CD8-positive, alpha-beta memory T cell (primary cell): Measurements from ENCODE around the gene MBNL2. TPM values are rescaled to one million over a fixed set of nuclear protein-coding genes. Genes with fewer than 3 reads are reported as not detected.

Experiments used
- CTCF ChIA-PET: fragments of 350-600 bp; sonication (Branson Sonifier 250); formaldehyde crosslinking; loops from one replicate; lab custom pipeline; 2021; ENCODE audit warnings: antibody characterized with exemption; lab: Charles Lee
- POLR2A ChIA-PET: fragments of 350-600 bp; sonication (Branson Sonifier 250); formaldehyde crosslinking; loops from one replicate; lab custom pipeline; 2021; ENCODE audit warnings: antibody characterized with exemption; lab: Charles Lee
- DNase-seq, 5 donors: peaks; one replicate each; pipeline versions ENCODE4 v3.0.0 to v3.0.0-alpha.2; 2020 to 2022; ENCODE audit warnings: mixed read lengths in 1 of 5
- H3K27ac ChIP-seq: one replicate; pipeline ENCODE4 v1.7.0; 2013; ENCODE audit warnings: low read depth, mild to moderate bottlenecking, low read length, moderate library complexity
- H3K27me3 ChIP-seq: 2 replicates; pipeline ENCODE4 v1.7.0; 2013; ENCODE audit warnings: low read length, mild to moderate bottlenecking; ENCODE audit not compliant: insufficient read depth, poor library complexity, severe bottlenecking
- H3K36me3 ChIP-seq: 2 replicates; pipeline ENCODE4 v1.7.0; 2013; ENCODE audit warnings: mild to moderate bottlenecking, low read length, moderate library complexity; ENCODE audit not compliant: insufficient read depth
- H3K4me1 ChIP-seq: 2 replicates; pipeline ENCODE4 v1.7.0; 2013; ENCODE audit warnings: mild to moderate bottlenecking, low read length, moderate library complexity; ENCODE audit not compliant: insufficient read depth
- H3K4me3 ChIP-seq: 2 replicates; pipeline ENCODE4 v1.7.0; 2013; ENCODE audit warnings: mild to moderate bottlenecking, low read length
- H3K9me3 ChIP-seq: 2 replicates; pipeline ENCODE4 v1.7.0; 2013; ENCODE audit warnings: mild to moderate bottlenecking, low read length
- H3K27ac Mint-ChIP-seq, 8 donors: one replicate each; pipeline ENCODE4 v1.8.0; 2020 to 2021; ENCODE audit warnings: mixed read lengths in 8 of 8, mild to moderate bottlenecking in 6 of 8, inconsistent platforms in 3 of 8, moderate library complexity in 3 of 8
- H3K27me3 Mint-ChIP-seq, 2 donors: one replicate each; pipeline ENCODE4 v1.8.0; 2020 to 2021; ENCODE audit warnings: mixed read lengths in 2 of 2, mild to moderate bottlenecking in 1 of 2, moderate library complexity in 1 of 2
- H3K36me3 Mint-ChIP-seq, 3 donors: one replicate each; pipeline ENCODE4 v1.8.0; 2020 to 2021; ENCODE audit warnings: mixed read lengths in 3 of 3, inconsistent platforms in 1 of 3, mild to moderate bottlenecking in 1 of 3
- H3K4me1 Mint-ChIP-seq, 3 donors: one replicate each; pipeline ENCODE4 v1.8.0; 2020 to 2021; ENCODE audit warnings: mixed read lengths in 3 of 3, inconsistent platforms in 1 of 3, mild to moderate bottlenecking in 1 of 3
- H3K4me3 Mint-ChIP-seq, 7 donors: one replicate each; pipeline ENCODE4 v1.8.0; 2020 to 2021; ENCODE audit warnings: mixed read lengths in 7 of 7, mild to moderate bottlenecking in 6 of 7, moderate library complexity in 4 of 7, inconsistent platforms in 2 of 7
- H3K9me3 Mint-ChIP-seq, 5 donors: one replicate each; pipeline ENCODE4 v1.8.0; 2020 to 2022; ENCODE audit warnings: mixed read lengths in 5 of 5, mild to moderate bottlenecking in 3 of 5, moderate library complexity in 2 of 5, inconsistent platforms in 1 of 5
- polyA plus RNA-seq: library from polyadenylated mRNA; unstranded; fragments of 300-500 nt; fragmentation: Illumina TruSeq; gene quantifications from one replicate; pipeline ENCODE4 v1.2.3, GENCODE V29; 2021
- total RNA-seq, 2 experiments: library from RNA; stranded (reverse); gene quantifications; one replicate each; pipeline ENCODE4 v1.2.3, GENCODE V29; 2021

The MBNL2 gene
- total and polyA plus RNA-seq, 3 experiments from 2014 or later: 15.9 to 17.8 (median 17.7) TPM

DNA sequence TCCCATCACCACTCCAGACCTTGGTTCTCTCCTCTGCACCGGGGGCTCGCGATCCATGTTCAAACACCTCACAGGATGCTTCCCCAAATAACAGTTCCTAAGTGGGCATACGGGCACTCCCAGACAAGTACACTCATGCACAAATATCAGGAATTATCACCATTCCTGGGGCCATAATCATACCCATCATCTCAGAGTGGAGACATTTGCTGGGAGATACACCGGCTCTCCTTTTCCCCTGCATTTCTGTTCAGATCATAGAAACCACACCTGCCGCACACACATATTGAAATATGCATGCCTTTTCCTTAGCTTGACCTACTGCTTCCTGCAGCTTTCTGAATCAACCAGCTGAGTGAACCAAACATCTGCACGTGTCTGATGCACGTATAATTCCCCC lies 33.9 kb upstream of the MBNL2 start:
- H3K27me3 Mint-ChIP-seq: peaks cover 1 to 11% of the 10 kb centered on the region in 2 donors
- H3K4me3 ChIP-seq: no peak overlapping the region
- CTCF ChIA-PET: interaction anchor here (0.6 kb wide), 1 partner anchor 1473 kb away, joined by 3 read pairs; no protein-coding TSS in a partner anchor
- H3K4me1 ChIP-seq: no peaks in the 10 kb centered on the region
- H3K27ac ChIP-seq: no peak overlapping the region
- POLR2A ChIA-PET: no interaction called here
- H3K27me3 ChIP-seq: peaks cover 6% of the 10 kb centered on the region
- H3K27ac Mint-ChIP-seq: peak overlapping the region in 1 of 8 donors; percentile 17
- DNase-seq: no peak
- no peaks in the 10 kb centered on the region for H3K36me3 ChIP-seq
- H3K4me3 Mint-ChIP-seq: no peak overlapping the region
- no peaks in the 10 kb centered on the region for H3K9me3 Mint-ChIP-seq
- no peaks in the 10 kb centered on the region for H3K36me3 Mint-ChIP-seq
- no peaks in the 10 kb centered on the region for H3K9me3 ChIP-seq
- H3K4me1 Mint-ChIP-seq: peaks cover 3 to 12% (median 4%) of the 10 kb centered on the region in 3 donors

DNA sequence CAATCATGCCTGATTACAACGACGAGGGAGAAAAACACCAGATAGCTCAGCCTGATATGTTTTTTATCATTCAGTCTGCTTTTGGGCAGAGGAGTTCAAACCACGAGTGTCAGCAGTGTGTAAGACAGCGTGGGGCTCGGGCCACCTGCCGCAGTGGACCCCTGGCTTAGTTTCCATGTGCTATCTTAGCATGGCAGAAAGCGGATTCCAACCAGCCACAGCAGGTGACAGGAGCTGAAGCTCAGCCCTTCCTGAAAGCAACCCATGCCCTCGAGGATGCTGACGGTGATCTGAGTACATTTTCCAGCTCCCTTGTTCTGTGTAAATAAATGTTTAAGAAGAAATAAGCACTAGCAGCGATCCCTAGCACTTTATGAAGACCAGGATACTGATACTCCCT lies 32.2 kb upstream of the MBNL2 start:
- no peak for DNase-seq
- H3K4me1 ChIP-seq: no peaks in the 10 kb centered on the region
- Mint-ChIP-seq H3K4me3 (no peak overlapping the region), H3K36me3 (no peaks in the 10 kb centered on the region), H3K27ac (no peak overlapping the region), H3K27me3 (peaks cover 6 to 9% of the 10 kb centered on the region in 2 donors), H3K4me1 (peaks cover 3 to 12% (median 4%) of the 10 kb centered on the region in 3 donors), H3K9me3 (no peaks in the 10 kb centered on the region)
- no peak overlapping the region for H3K27ac ChIP-seq
- H3K4me3 ChIP-seq: no peak overlapping the region
- H3K27me3 ChIP-seq: peaks cover 6% of the 10 kb centered on the region
- no peaks in the 10 kb centered on the region for H3K9me3 ChIP-seq
- H3K36me3 ChIP-seq: no peaks in the 10 kb centered on the region
- ChIA-PET POLR2A (no interaction called here), CTCF (no interaction called here)

DNA sequence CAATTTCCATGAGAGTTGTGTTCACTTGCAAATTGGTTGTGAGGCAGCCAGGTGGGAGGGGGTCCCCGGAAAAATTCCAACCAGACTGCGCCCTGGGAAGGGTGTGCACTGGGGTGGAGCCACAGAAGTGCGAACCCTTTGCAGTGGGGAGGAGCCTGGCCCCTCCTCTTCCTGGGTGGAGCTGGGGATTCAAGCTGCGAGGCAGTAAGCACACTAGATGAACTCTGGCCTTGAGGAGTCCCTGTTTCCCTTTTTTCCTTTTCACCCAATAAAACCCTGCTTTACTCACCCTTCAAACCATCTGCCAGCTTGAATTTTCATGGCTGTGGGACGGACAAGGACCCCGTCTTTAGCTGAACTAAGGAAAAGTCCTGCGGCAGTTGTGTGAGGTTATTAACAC lies 31.0 kb upstream of the MBNL2 start:
- Mint-ChIP-seq H3K27me3 (peaks cover 2 to 8% of the 10 kb centered on the region in 2 donors), H3K9me3 (no peaks in the 10 kb centered on the region), H3K4me1 (peaks cover 3 to 12% (median 4%) of the 10 kb centered on the region in 3 donors), H3K27ac (no peak overlapping the region), H3K36me3 (peaks cover 0 to 1% (median 0%) of the 10 kb centered on the region in 3 donors), H3K4me3 (no peak overlapping the region)
- no peak for DNase-seq
- H3K9me3 ChIP-seq: no peaks in the 10 kb centered on the region
- CTCF ChIA-PET: interaction anchor here (2.8 kb wide), 1 partner anchor 80 kb away, joined by 10 read pairs; no protein-coding TSS in a partner anchor
- H3K36me3 ChIP-seq: no peaks in the 10 kb centered on the region
- no peak overlapping the region for H3K27ac ChIP-seq
- H3K4me1 ChIP-seq: no peaks in the 10 kb centered on the region
- peaks cover under 1% of the 10 kb centered on the region for H3K27me3 ChIP-seq
- no peak overlapping the region for H3K4me3 ChIP-seq
- POLR2A ChIA-PET: interaction anchor here (0.6 kb wide), 1 partner anchor 10 kb away, joined by 3 read pairs; no protein-coding TSS in a partner anchor

DNA sequence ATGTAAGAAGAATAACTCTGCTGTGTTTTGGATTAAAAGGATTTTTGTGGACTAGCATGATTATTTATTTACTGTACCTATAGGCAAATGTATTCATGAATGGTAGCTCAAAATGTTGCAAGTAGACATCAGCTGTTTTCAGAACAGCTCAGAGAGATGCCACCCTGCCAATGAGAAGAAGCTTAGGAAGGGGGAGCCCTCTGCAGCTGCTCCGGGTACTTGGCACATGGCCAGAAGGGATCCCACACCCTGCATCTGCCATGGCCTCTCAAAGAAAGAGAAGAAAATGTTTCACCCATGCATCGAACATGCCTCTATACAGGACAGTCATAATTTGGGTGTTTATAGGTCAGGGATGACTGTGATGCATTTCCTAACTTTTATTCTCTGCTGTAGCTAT lies 30.5 kb upstream of the MBNL2 start:
- CTCF ChIA-PET: interaction anchor here (2.8 kb wide), 1 partner anchor 81 kb away, joined by 10 read pairs; no protein-coding TSS in a partner anchor
- Mint-ChIP-seq H3K4me3 (no peak overlapping the region), H3K36me3 (peaks cover 0 to 1% (median 0%) of the 10 kb centered on the region in 3 donors), H3K9me3 (no peaks in the 10 kb centered on the region), H3K27ac (no peak overlapping the region), H3K27me3 (peaks cover 0 to 8% of the 10 kb centered on the region in 2 donors), H3K4me1 (peaks cover 3 to 12% (median 4%) of the 10 kb centered on the region in 3 donors)
- no peak overlapping the region for H3K27ac ChIP-seq
- H3K4me3 ChIP-seq: no peak overlapping the region
- H3K4me1 ChIP-seq: no peaks in the 10 kb centered on the region
- POLR2A ChIA-PET: no interaction called here
- no peak for DNase-seq
- no peaks in the 10 kb centered on the region for H3K27me3 ChIP-seq
- no peaks in the 10 kb centered on the region for H3K36me3 ChIP-seq
- H3K9me3 ChIP-seq: no peaks in the 10 kb centered on the region

DNA sequence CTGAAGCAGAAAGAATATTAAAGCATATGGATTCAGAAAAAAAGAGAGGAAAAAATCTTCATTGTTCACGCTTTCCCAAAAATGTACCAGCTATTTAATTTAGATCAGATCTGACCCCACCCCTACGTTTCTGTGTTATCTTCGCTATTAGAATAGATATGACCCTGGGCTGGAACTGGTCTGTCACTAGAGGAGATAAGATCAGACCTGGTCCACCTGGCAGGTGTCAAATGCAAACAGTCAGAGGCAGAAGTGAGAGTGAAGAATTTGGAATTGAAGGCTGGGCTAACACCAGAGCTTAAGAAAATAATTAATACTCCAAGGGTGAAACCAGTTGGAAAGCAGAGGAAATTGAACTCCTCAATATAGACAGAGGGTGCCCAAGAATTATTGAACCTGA lies 30.0 kb upstream of the MBNL2 start:
- DNase-seq: no peak
- ChIA-PET POLR2A (no interaction called here), CTCF (interaction anchor here (2.8 kb wide), 1 partner anchor 81 kb away, joined by 10 read pairs; no protein-coding TSS in a partner anchor)
- H3K9me3 Mint-ChIP-seq: no peaks in the 10 kb centered on the region
- no peak overlapping the region for H3K4me3 Mint-ChIP-seq
- peaks cover 0 to 1% (median 0%) of the 10 kb centered on the region in 3 donors for H3K36me3 Mint-ChIP-seq
- H3K4me1 Mint-ChIP-seq: peaks cover 3 to 12% (median 4%) of the 10 kb centered on the region in 3 donors
- Histone ChIP-seq H3K4me3 (no peak overlapping the region), H3K27me3 (no peaks in the 10 kb centered on the region), H3K9me3 (no peaks in the 10 kb centered on the region), H3K36me3 (no peaks in the 10 kb centered on the region), H3K4me1 (no peaks in the 10 kb centered on the region), H3K27ac (no peak overlapping the region)
- no peak overlapping the region for H3K27ac Mint-ChIP-seq
- peaks cover 0 to 8% of the 10 kb centered on the region in 2 donors for H3K27me3 Mint-ChIP-seq

DNA sequence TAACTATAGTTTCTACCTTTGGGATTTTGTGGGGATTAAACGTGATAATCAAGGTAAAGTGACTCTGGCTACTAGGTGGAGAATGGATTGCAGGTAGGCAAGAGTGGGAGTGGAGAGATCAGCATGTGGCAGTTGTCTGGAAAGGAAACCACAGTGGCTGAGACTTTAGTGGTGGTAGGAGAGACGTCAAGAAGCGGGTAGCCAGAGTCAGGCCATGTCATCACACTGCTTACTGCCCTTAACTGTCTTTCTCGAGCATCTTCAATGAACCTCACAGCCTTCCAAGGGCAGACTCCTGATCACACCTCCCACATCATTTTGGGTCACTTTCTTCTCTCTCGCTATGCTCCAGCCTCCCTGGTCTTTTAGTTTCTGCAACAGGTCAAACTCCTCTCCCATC lies 28.6 kb upstream of the MBNL2 start:
- H3K27me3 Mint-ChIP-seq: peaks cover 6 to 10% of the 10 kb centered on the region in 2 donors
- H3K4me1 Mint-ChIP-seq: peaks cover 0 to 9% (median 4%) of the 10 kb centered on the region in 3 donors
- no peaks in the 10 kb centered on the region for H3K9me3 Mint-ChIP-seq
- Histone ChIP-seq H3K27me3 (no peaks in the 10 kb centered on the region), H3K4me1 (no peaks in the 10 kb centered on the region), H3K36me3 (no peaks in the 10 kb centered on the region), H3K27ac (no peak overlapping the region), H3K9me3 (no peaks in the 10 kb centered on the region), H3K4me3 (no peak overlapping the region)
- ChIA-PET CTCF (no interaction called here), POLR2A (no interaction called here)
- no peak overlapping the region for H3K4me3 Mint-ChIP-seq
- H3K36me3 Mint-ChIP-seq: peaks cover 0 to 2% (median 1%) of the 10 kb centered on the region in 3 donors
- H3K27ac Mint-ChIP-seq: peak overlapping the region in 1 of 8 donors; percentile 17
- DNase-seq: no peak

DNA sequence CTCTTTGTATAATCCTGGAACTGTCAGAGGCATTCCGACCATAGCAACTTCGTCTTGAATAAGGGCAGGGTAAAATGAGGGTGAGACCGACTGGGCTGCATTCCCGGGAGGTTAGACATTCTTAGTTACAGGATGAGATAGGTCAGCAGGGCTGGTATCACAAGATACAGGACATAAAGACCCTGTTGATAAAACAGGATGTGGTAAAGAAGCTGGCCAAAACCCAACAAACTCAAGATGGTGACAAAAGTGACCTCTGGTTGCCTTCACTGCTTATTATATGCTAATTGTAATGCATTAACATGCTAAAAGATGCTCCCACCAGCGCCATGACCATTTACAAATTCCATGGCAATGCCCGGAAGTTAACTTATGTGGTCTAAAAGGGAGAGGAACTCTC lies 27.7 kb upstream of the MBNL2 start:
- Histone ChIP-seq H3K36me3 (no peaks in the 10 kb centered on the region), H3K4me1 (no peaks in the 10 kb centered on the region), H3K4me3 (no peak overlapping the region), H3K27me3 (no peaks in the 10 kb centered on the region), H3K9me3 (no peaks in the 10 kb centered on the region), H3K27ac (no peak overlapping the region)
- DNase-seq: no peak
- H3K36me3 Mint-ChIP-seq: peaks cover 0 to 11% (median 3%) of the 10 kb centered on the region in 3 donors
- no peak overlapping the region for H3K4me3 Mint-ChIP-seq
- H3K27me3 Mint-ChIP-seq: peaks cover 12 to 14% of the 10 kb centered on the region in 2 donors
- POLR2A ChIA-PET: no interaction called here
- peaks cover 0 to 4% (median 4%) of the 10 kb centered on the region in 3 donors for H3K4me1 Mint-ChIP-seq
- no peaks in the 10 kb centered on the region for H3K9me3 Mint-ChIP-seq
- CTCF ChIA-PET: no interaction called here
- H3K27ac Mint-ChIP-seq: no peak overlapping the region

DNA sequence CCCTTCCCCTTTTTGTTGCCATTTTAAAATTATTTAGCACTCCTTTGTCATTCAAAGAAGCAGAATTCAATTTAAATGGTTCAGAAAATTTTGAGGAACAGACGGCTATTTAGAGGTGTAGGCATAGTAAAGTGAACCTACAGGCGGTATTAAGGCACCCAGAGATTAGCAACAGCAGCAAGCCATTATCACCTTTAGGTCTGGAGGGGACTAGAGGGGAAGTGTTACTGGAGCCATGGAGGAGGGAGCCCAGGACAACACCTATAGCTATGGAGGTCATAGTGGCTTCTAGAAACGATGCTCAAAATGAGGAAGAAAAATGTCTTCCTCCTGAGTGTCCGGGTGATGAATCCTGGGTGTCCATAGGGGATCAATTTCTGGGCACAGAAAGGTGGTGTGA lies 25.8 kb upstream of the MBNL2 start:
- H3K4me1 Mint-ChIP-seq: peaks cover 0 to 3% (median 2%) of the 10 kb centered on the region in 3 donors
- POLR2A ChIA-PET: no interaction called here

More for the DNA sequence above, 25.8 kb upstream of the MBNL2 start:
- no peaks in the 10 kb centered on the region for H3K36me3 ChIP-seq
- CTCF ChIA-PET: no interaction called here
- no peaks in the 10 kb centered on the region for H3K4me1 ChIP-seq
- no peaks in the 10 kb centered on the region for H3K27me3 ChIP-seq
- Mint-ChIP-seq H3K27me3 (peaks cover 14 to 21% of the 10 kb centered on the region in 2 donors), H3K36me3 (peaks cover 0 to 11% (median 3%) of the 10 kb centered on the region in 3 donors), H3K4me3 (no peak overlapping the region), H3K9me3 (no peaks in the 10 kb centered on the region), H3K27ac (peak overlapping the region in 1 of 8 donors; percentile 41)
- H3K9me3 ChIP-seq: no peaks in the 10 kb centered on the region
- DNase-seq: no peak
- H3K4me3 ChIP-seq: no peak overlapping the region
- H3K27ac ChIP-seq: no peak overlapping the region
